ENCODE measurements around the gene DBH.

The DBH gene

DNA sequence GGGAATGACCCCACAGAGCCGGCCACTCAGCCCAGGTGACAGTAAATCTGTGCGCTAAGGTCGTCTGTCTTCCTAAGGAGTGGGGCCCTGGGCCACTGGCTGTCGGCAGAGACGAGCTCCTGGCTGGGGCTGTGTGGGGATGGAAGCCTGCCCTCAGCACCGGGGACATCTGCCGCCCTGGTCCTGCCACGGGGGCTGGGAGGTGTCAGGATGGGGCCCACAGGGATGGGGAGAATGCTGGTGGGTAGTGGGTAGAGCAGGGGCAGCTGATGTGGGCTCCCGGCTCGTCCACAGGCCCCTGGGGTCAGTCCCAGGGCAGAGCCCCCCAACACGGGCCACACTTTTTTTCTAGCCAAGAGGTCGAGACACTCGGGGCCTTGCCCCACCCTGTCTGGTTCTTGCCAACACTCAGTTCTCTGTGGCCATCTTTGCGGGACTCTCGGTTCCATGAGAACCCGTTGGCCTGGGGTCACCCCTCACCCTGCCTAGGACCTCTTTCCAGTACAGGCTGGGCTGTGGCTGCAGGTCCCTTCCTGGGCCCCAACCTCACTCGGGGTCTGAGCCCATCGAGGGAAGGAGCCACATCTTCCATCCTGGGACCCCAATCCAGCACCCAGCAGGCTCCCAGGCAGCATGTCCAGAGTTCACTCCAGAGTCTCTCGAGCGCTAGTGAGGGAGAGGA lies 45.0 kb downstream of the DBH start:
- no peak overlapping the region for H2AFZ ChIP-seq (ENCODE audit: low read length)
- no peak overlapping the region for H3K4me3 ChIP-seq (ENCODE audit: low read length)
- H3K36me3 ChIP-seq (replicated peaks; ENCODE audit: insufficient read depth, low read length) = no peaks in the 10 kb centered on the region
- no peaks in the 10 kb centered on the region for H3K9me3 ChIP-seq (replicated peaks; ENCODE audit: insufficient read depth, low read length)
- no peak for DNase-seq
- TF ChIP-seq EZH2 (optimal IDR thresholded peaks at IDR 0.05; ENCODE audit: low read depth, low read length) (no peak), EZH2phosphoT487 (IDR thresholded peaks at IDR 0.05; ENCODE audit: low read length) (no peak), CTCF (IDR thresholded peaks at IDR 0.05; ENCODE audit: low read length) (no peak)
- no peak overlapping the region for H3K4me2 ChIP-seq (ENCODE audit: low read depth, low read length)
- H4K20me1 ChIP-seq (ENCODE audit: insufficient read depth, low read length) = no peaks in the 10 kb centered on the region
- no peak overlapping the region for H3K27ac ChIP-seq (ENCODE audit: low read length)
- H3K79me2 ChIP-seq (ENCODE audit: low read length) = no peaks in the 10 kb centered on the region
- peaks cover 98% of the 10 kb centered on the region for H3K27me3 ChIP-seq (replicated peaks; ENCODE audit: insufficient read depth, low read length)
- H3F3A ChIP-seq (ENCODE audit: insufficient read depth, low read length) = no peaks in the 10 kb centered on the region
- no peaks in the 10 kb centered on the region for H3K4me1 ChIP-seq (ENCODE audit: low read length)
- H3K9me2 ChIP-seq (replicated peaks; ENCODE audit: insufficient read depth, low read length) = no peaks in the 10 kb centered on the region
- H3K9ac ChIP-seq (ENCODE audit: low read length) = no peak overlapping the region

GRCh38 chr9:133681658-133682306 lies 45.6 kb downstream of the DBH start:
- no peak overlapping the region for H3K4me3 ChIP-seq (ENCODE audit: low read length)
- no peaks in the 10 kb centered on the region for H3K4me1 ChIP-seq (ENCODE audit: low read length)
- H2AFZ ChIP-seq (ENCODE audit: low read length) = no peak overlapping the region
- H3K9me3 ChIP-seq (replicated peaks; ENCODE audit: insufficient read depth, low read length) = no peaks in the 10 kb centered on the region
- H3F3A ChIP-seq (ENCODE audit: insufficient read depth, low read length) = no peaks in the 10 kb centered on the region
- H3K4me2 ChIP-seq (ENCODE audit: low read depth, low read length) = no peak overlapping the region
- DNase-seq = no peak
- TF ChIP-seq EZH2phosphoT487 (IDR thresholded peaks at IDR 0.05; ENCODE audit: low read length) (no peak), EZH2 (optimal IDR thresholded peaks at IDR 0.05; ENCODE audit: low read depth, low read length) (no peak), CTCF (IDR thresholded peaks at IDR 0.05; ENCODE audit: low read length) (no peak)
- no peak overlapping the region for H3K27ac ChIP-seq (ENCODE audit: low read length)
- H3K36me3 ChIP-seq (replicated peaks; ENCODE audit: insufficient read depth, low read length) = no peaks in the 10 kb centered on the region
- H3K9me2 ChIP-seq (replicated peaks; ENCODE audit: insufficient read depth, low read length) = no peaks in the 10 kb centered on the region
- H3K79me2 ChIP-seq (ENCODE audit: low read length) = no peaks in the 10 kb centered on the region
- no peaks in the 10 kb centered on the region for H4K20me1 ChIP-seq (ENCODE audit: insufficient read depth, low read length)
- H3K9ac ChIP-seq (ENCODE audit: low read length) = no peak overlapping the region
- peaks cover 97% of the 10 kb centered on the region for H3K27me3 ChIP-seq (replicated peaks; ENCODE audit: insufficient read depth, low read length)

- Histone ChIP-seq H2AFZ (ENCODE audit: low read length) (no peak overlapping the region), H4K20me1 (ENCODE audit: insufficient read depth, low read length) (no peaks in the 10 kb centered on the region), H3F3A (ENCODE audit: insufficient read depth, low read length) (no peaks in the 10 kb centered on the region), H3K9me3 (replicated peaks; ENCODE audit: insufficient read depth, low read length) (no peaks in the 10 kb centered on the region), H3K79me2 (ENCODE audit: low read length) (no peaks in the 10 kb centered on the region), H3K9me2 (replicated peaks; ENCODE audit: insufficient read depth, low read length) (no peaks in the 10 kb centered on the region), H3K4me3 (ENCODE audit: low read length) (no peak overlapping the region), H3K27me3 (replicated peaks; ENCODE audit: insufficient read depth, low read length) (peaks cover 97% of the 10 kb centered on the region), H3K4me1 (ENCODE audit: low read length) (no peaks in the 10 kb centered on the region), H3K9ac (ENCODE audit: low read length) (no peak overlapping the region), H3K27ac (ENCODE audit: low read length) (no peak overlapping the region), H3K36me3 (replicated peaks; ENCODE audit: insufficient read depth, low read length) (no peaks in the 10 kb centered on the region), H3K4me2 (ENCODE audit: low read depth, low read length) (no peak overlapping the region)
- DNase-seq = no peak
- no peak for TF ChIP-seq CTCF (IDR thresholded peaks at IDR 0.05; ENCODE audit: low read length)
- no peak for TF ChIP-seq EZH2 (optimal IDR thresholded peaks at IDR 0.05; ENCODE audit: low read depth, low read length)
- no peak for TF ChIP-seq EZH2phosphoT487 (IDR thresholded peaks at IDR 0.05; ENCODE audit: low read length)
Measured at GRCh38 chr9:133682818-133683585, 46.8 kb downstream of the DBH start.
